Measurements from ENCODE around the gene SAP30BP.

The SAP30BP gene

GRCh38 chr17:75666959-75667790, at the start of gene SAP30BP, which contains the start of gene RECQL5:
Gene SAP30BP (plus strand): TSS chr17:75667338. CDS start chr17:75667373, 35 bp downstream.
Gene RECQL5 (minus strand): TSS chr17:75667154. CDS start chr17:75666557, 597 bp downstream.
- peak; percentile 94 for DNase-seq

GRCh38 chr17:75617675-75618074, 49.5 kb upstream of the SAP30BP start:
- DNase-seq, result no peak

- DNase-seq, result no peak
Measured at GRCh38 chr17:75619506-75620431, 47.4 kb upstream of the SAP30BP start.

- DNase-seq, result no peak
Measured at GRCh38 chr17:75621489-75621888, 45.6 kb upstream of the SAP30BP start.

GRCh38 chr17:75622076-75622475, 45.1 kb upstream of the SAP30BP start:
- no peak for DNase-seq

GRCh38 chr17:75622771-75623273, 44.3 kb upstream of the SAP30BP start:
- no peak for DNase-seq

GRCh38 chr17:75623386-75623785, 43.8 kb upstream of the SAP30BP start:
- DNase-seq, result no peak

- DNase-seq, result no peak
Measured at GRCh38 chr17:75624021-75624420, 43.1 kb upstream of the SAP30BP start.

GRCh38 chr17:75624714-75625345, 42.3 kb upstream of the SAP30BP start:
- DNase-seq, result no peak

- DNase-seq, result no peak
Measured at GRCh38 chr17:75625813-75626486, 41.2 kb upstream of the SAP30BP start.

- DNase-seq, result no peak
Measured at GRCh38 chr17:75626496-75627038, 40.6 kb upstream of the SAP30BP start.

- no peak for DNase-seq
Measured at GRCh38 chr17:75627094-75627493, 40.0 kb upstream of the SAP30BP start.

- DNase-seq, result no peak
Measured at GRCh38 chr17:75628425-75628824, 38.7 kb upstream of the SAP30BP start.

GRCh38 chr17:75629157-75629556, 38.0 kb upstream of the SAP30BP start:
- no peak for DNase-seq

- no peak for DNase-seq
Measured at GRCh38 chr17:75630071-75630917, 36.8 kb upstream of the SAP30BP start.

- no peak for DNase-seq
Measured at GRCh38 chr17:75631353-75631752, 35.8 kb upstream of the SAP30BP start.

GRCh38 chr17:75632428-75632827, 34.7 kb upstream of the SAP30BP start:
- DNase-seq, result no peak

GRCh38 chr17:75632863-75633485, 34.2 kb upstream of the SAP30BP start, which contains the start of gene SMIM5:
Gene SMIM5 (plus strand): TSS chr17:75633434. CDS start chr17:75640202, 6,768 bp downstream.
- peak; percentile 83 for DNase-seq

GRCh38 chr17:75633486-75634375, 33.4 kb upstream of the SAP30BP start:
- DNase-seq, result peak; percentile 89

All from kidney glomerular epithelial cell (primary cell).